AG09319 (cell line): ENCODE measurements around the gene FBXO27.

Source experiments
- DNase-seq: peaks from one replicate; pipeline ENCODE4 v3.0.0-alpha.2; 2010; ENCODE audit warnings: low read depth; ENCODE audit errors: extremely low read depth
- TF ChIP-seq, protein P1 (sequence below): IDR thresholded peaks from 2 replicates; pipeline ENCODE4 v1.5.1; 2011; ENCODE audit warnings: low read depth, mild to moderate bottlenecking, inconsistent platforms, low read length, moderate library complexity

The FBXO27 gene

DNA sequence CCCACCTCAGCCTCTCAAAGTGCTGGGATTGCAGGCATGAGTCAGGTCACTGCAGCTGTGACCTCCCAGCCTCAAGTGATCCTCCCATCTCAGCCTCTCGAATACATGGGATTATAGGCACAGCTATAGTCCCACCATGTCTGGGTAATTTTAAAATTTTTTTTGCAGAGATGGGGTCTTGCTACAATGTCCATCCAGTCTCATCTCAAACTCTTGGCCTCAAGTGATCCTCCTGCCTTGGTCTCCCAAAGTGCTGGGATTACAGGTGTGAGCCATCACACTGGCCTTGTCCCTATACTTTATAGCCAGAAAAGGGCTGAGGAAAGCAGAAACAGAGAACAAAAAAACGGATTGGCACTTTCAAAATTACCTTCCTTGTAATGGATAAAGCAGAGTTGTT lies 4.8 kb upstream of the FBXO27 start:
- no peak for DNase-seq
- TF ChIP-seq, protein P1, sequence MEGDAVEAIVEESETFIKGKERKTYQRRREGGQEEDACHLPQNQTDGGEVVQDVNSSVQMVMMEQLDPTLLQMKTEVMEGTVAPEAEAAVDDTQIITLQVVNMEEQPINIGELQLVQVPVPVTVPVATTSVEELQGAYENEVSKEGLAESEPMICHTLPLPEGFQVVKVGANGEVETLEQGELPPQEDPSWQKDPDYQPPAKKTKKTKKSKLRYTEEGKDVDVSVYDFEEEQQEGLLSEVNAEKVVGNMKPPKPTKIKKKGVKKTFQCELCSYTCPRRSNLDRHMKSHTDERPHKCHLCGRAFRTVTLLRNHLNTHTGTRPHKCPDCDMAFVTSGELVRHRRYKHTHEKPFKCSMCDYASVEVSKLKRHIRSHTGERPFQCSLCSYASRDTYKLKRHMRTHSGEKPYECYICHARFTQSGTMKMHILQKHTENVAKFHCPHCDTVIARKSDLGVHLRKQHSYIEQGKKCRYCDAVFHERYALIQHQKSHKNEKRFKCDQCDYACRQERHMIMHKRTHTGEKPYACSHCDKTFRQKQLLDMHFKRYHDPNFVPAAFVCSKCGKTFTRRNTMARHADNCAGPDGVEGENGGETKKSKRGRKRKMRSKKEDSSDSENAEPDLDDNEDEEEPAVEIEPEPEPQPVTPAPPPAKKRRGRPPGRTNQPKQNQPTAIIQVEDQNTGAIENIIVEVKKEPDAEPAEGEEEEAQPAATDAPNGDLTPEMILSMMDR: no peak

DNA sequence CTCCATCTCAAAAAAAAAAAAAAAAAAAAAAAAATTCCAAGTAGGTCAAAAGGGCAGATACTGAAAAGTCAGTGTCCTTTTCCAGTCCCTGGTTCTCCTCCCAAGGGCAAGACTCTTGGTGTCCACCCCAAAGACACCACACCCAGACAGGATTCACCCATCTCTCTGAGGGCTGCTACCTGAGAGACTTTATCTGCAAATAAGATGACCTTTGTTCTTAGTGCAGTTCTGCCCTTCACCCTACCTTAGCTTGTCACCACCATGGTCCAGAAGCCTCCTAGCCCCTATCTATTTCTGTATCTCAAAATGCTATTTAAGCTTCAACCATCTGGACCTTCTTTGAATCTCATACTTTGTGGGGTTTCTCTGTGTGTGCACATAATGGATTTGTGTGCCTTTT lies 4.2 kb upstream of the FBXO27 start:
- TF ChIP-seq, protein P1: no peak

DNA sequence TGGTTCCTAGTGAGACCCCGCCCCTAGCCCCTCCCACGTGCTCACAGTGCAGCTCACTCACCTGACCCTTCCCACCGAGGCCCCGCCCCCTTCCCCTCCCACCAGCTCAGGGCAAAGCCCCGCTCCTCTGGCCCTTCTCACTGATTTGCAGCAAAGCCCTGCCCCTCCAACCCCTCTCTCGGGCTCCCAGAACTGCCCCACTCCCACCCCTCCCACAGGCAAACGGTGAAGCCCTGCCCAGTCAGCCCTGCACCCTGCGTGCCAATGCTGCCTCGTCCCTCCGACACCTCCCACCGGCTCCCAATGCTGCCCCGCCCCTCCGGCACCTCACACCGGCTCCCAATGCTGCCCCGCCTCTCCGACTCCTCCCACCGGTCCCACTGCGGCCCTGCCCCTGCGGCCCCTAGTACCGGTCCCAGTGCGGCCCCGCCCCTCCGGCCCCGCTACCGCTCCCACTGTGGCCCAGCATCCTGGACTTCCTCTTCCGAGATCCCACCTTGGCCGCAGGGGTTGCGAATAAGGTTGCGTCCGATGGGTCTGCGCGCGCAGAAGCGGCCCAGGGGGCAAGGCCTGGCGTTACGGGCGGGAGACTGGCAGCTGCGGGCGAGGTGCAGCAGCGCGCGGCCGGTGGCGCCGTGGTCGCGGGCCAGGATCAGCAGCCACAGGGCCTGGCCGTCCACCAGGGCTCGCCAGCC lies 834 bp downstream of the FBXO27 start:
- peak; percentile 32 for DNase-seq
- TF ChIP-seq, protein P1: no peak

More for the DNA sequence above, 4.2 kb upstream of the FBXO27 start:
- DNase-seq: no peak

DNA sequence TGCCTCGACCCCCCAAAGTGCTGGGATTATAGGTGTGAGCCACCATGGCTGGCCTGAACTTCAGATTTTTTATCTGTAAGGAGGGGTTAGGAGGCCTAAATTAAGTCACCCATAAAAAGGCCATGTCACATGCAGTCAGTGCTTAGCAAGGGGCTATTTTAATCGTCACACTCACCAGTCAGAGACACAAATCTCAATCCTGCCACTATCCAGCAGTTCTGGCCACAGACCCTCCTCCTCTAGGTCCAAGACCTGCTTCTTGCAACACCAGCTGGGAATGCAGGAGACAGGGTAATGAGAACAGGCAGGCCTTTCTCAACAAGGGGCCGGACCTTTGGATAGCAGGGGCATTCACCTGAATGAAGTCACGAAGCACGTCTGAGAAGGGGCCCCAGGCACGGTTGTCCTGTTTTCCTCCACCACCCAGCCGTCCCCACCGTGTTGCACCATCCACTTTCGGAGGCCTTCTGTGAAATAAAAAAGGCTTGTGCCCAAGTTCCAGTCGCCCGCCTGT lies 1.4 kb downstream of the FBXO27 start:
- TF ChIP-seq, protein P1: no peak
- no peak for DNase-seq

DNA sequence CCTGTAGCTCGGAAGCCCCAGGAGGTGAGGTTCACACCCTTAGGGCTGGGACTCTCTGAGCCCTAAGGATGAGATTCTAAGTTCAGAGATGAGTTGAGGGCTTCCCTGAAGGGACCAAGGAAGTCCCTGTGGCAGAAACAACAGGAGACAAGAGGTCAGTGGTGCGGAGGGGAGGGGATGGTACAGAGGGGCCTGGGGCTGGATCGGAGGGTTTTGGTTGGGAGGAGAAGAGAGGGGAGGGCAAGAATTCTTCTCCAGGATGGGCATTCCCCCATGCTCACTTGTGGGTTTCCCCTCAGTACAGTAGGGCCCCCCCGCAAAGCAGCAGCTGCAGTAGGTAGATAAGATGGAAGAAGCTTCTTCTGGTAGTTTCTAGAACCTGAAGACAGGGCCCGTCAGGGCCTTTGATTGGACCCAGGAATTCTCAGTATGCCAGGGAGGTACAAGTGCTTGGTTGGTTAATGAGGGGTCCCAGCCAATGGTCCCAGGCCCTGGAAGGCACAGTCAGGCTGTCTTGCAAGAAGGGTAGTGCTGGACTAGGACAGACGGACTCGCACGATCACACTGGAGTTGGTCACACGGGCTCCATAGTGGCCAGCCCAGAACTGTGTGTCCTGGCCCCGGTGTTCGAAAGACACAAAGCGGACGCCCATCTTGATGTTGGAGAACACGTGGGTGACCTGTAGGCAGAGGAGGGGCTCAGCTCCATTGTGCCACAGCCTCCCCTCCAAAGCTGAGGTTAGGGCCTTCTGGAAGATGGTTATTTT lies 7.3 kb downstream of the FBXO27 start:
- TF ChIP-seq, protein P1: no peak
- DNase-seq: no peak

DNA sequence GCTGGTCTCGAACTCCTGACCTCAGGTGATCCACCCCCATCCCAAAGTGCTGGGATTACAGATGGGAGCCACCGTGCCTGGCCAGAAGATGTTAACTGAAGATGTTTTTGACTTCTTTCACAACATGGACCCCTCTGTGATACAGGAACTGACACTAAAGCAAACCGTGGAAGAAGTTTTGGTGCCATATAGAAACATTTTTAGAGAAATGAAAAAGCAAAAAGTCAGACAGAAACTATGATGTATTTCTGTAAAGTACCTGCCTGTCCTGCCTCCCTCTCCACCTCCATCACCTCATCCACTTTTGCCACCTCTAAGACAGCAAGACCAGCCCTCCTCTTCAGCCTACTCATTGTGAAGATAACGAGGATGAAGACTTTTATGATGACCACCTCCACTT lies 11.3 kb downstream of the FBXO27 start:
- DNase-seq: no peak
- TF ChIP-seq, protein P1: no peak

DNA sequence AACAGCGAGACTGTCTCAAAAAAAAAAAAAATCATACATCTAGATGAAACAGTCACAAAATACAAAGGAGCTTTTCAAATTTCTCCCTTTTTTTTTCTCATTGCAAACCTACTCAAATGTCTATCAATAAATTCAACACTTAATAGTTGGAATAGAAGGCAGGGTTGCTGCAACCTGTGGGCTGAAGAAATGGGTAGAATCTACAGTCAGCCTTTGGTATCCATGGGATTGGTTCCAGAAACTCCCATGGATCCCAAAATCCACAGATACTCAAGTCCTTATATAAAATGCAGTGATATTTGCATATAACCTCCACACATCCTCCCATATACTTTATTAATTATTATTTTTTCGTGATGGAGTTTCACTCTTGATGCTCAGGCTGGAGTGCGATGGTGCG lies 14.7 kb downstream of the FBXO27 start:
- DNase-seq: no peak
- TF ChIP-seq, protein P1: no peak
